ENCODE results near the gene HLA-DQB1.
A peak's percentile ranks its signal among the peaks of the same experiment; 100 is the strongest.
"Not testable (repeated sequence)": the region's sequence is repeated elsewhere in the genome, so short reads cannot be mapped to it uniquely, and the experiment has no call there.

HLA-DQB1 gene

DNA sequence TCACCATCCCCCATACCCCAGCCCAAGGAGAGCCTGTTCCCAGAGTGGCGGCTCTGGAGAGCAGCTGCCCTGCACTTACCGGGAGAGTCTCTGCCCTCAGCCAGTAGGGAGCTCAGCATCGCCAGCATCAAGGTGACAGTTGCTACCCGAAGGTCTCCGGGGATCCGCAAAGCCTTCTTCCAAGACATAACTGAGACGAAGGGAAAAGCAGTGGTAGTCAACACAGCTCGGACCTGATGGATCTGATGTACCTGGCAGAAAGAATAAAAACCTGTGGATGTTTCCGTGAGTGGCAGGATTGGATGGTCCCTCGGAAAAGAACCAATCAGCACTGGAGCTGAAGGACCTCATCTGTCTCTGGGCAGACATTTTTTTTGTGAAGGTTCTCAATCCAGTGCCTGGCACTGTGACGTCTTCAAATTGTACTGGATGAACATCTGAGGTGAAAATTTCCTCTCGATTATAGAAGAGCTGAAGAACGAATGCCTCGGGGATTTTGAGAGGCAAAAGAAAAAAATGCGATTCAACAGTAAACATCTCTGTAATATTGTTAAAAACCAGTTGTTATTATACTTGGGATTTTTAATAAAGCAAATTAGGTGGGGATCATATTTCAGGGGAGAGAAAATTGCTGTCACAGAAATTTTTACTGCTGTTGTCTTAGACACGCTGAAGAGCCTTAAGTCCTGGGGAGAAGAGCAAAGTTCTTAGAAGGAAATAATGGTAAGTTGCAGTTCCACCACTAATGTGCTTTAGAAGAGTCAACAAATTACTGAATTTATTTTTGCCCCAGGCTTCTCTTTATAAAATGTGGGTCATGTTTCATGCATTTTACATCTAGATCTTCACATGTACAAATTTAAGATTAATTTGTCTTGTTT is at the start of gene HLA-DQB1:
TSS of gene HLA-DQB1 (minus strand) at position 238 of the 881 bp plus-strand sequence. CDS start at position 188, 50 bp downstream.
- DNase-seq, result no peak
- no peak for TF ChIP-seq CTCF (IDR thresholded peaks at IDR 0.05; ENCODE audit: low read depth, low read length, missing control alignments)
- Histone ChIP-seq H3K27ac (no peak within 1 kb of the TSS), H3K36me3 (replicated peaks) (no peaks in the 10 kb centered on the region), H3K4me3 (ENCODE audit: low read depth, low read length) (no peak within 1 kb of the TSS), H3K27me3 (replicated peaks) (no peaks in the 10 kb centered on the region)
- in situ Hi-C loops (cut with HindIII; ENCODE audit: low pct_ligation_motif_present, low sequenced_read_pairs), result loop anchor here (10.0 kb wide), 1 partner anchor 88 kb away; no protein-coding TSS in a partner anchor

GRCh38 chr6:32713241-32713640 is 46.8 kb upstream of the HLA-DQB1 start:
- DNase-seq, result no peak
- TF ChIP-seq CTCF (IDR thresholded peaks at IDR 0.05; ENCODE audit: low read depth, low read length, missing control alignments), result no peak
- Histone ChIP-seq H3K4me3 (ENCODE audit: low read depth, low read length) (no peak overlapping the region), H3K27me3 (replicated peaks) (no peaks in the 10 kb centered on the region), H3K36me3 (replicated peaks) (no peaks in the 10 kb centered on the region), H3K27ac (no peak overlapping the region)
- in situ Hi-C loops (cut with HindIII; ENCODE audit: low pct_ligation_motif_present, low sequenced_read_pairs), result no loop called here

- H3K36me3 ChIP-seq (replicated peaks), result no peaks in the 10 kb centered on the region
- in situ Hi-C loops (cut with HindIII; ENCODE audit: low pct_ligation_motif_present, low sequenced_read_pairs), result no loop called here
- no peaks in the 10 kb centered on the region for H3K27me3 ChIP-seq (replicated peaks)
- no peak for TF ChIP-seq CTCF (IDR thresholded peaks at IDR 0.05; ENCODE audit: low read depth, low read length, missing control alignments)
- H3K27ac ChIP-seq, result no peak overlapping the region
- DNase-seq, result no peak
- H3K4me3 ChIP-seq (ENCODE audit: low read depth, low read length), result no peak overlapping the region
Observed at GRCh38 chr6:32709625-32710024, 43.2 kb upstream of the HLA-DQB1 start.

- H3K27me3 ChIP-seq (replicated peaks); in situ Hi-C loops (cut with HindIII; ENCODE audit: low pct_ligation_motif_present, low sequenced_read_pairs): not testable (repeated sequence)
Observed at GRCh38 chr6:32705164-32705563, 38.7 kb upstream of the HLA-DQB1 start.

GRCh38 chr6:32703347-32703746 is 36.9 kb upstream of the HLA-DQB1 start:
- no peak for DNase-seq
- Histone ChIP-seq H3K27me3 (replicated peaks) (no peaks in the 10 kb centered on the region), H3K27ac (no peak overlapping the region), H3K4me3 (ENCODE audit: low read depth, low read length) (no peak overlapping the region), H3K36me3 (replicated peaks) (no peaks in the 10 kb centered on the region)
- TF ChIP-seq CTCF (IDR thresholded peaks at IDR 0.05; ENCODE audit: low read depth, low read length, missing control alignments), result no peak
- in situ Hi-C loops (cut with HindIII; ENCODE audit: low pct_ligation_motif_present, low sequenced_read_pairs), result no loop called here

More at GRCh38 chr6:32705164-32705563, 38.7 kb upstream of the HLA-DQB1 start:
- H3K36me3 ChIP-seq (replicated peaks); DNase-seq; H3K4me3 ChIP-seq (ENCODE audit: low read depth, low read length); H3K27ac ChIP-seq: not testable (repeated sequence)

DNA sequence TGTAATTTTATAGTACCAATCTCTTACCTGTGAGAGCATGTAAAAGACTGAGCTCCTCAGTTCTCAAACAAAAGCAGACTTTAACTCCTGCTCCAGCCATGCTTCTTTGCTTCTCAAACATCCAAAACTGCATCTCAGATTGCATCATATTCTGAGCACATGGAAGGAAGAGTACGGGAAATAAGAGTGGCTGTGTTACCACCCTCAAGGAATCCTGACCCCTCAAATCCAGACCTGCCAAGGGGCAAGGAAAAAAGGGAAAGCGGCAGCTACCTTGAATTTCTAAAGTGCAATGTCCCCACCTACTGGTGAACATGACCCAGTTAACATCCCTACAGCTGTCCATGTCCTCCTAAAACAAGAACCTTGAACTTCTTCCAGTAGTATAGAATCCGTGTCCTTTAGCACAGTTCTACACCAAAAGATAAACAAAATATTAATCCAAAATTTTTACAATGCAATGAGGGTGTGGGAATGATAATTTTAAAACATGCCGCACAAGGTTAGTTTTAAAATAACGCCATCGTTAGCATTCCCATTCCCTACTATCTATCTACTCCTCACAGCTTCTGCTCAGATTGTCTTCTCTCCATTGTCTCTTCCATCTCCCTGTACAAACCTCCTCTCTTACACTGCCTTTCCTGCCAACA is 34.1 kb upstream of the HLA-DQB1 start:
- H3K27me3 ChIP-seq (replicated peaks), result no peaks in the 10 kb centered on the region
- no peak overlapping the region for H3K4me3 ChIP-seq (ENCODE audit: low read depth, low read length)
- peak; percentile 77 for TF ChIP-seq CTCF (IDR thresholded peaks at IDR 0.05; ENCODE audit: low read depth, low read length, missing control alignments)
- no peak overlapping the region for H3K27ac ChIP-seq
- H3K36me3 ChIP-seq (replicated peaks), result no peaks in the 10 kb centered on the region
- DNase-seq, result peak; percentile 11
- in situ Hi-C loops (cut with HindIII; ENCODE audit: low pct_ligation_motif_present, low sequenced_read_pairs), result no loop called here

Data from brain microvascular endothelial cell (primary cell).